Measurements from ENCODE around the gene MIER2. TPM values are rescaled to one million over a fixed set of nuclear protein-coding genes. Genes with fewer than 3 reads are reported as not detected.

Gene MIER2
- polyA plus RNA-seq, 3 donors, result 3.6 to 21.9 (median 6.9) TPM

DNA sequence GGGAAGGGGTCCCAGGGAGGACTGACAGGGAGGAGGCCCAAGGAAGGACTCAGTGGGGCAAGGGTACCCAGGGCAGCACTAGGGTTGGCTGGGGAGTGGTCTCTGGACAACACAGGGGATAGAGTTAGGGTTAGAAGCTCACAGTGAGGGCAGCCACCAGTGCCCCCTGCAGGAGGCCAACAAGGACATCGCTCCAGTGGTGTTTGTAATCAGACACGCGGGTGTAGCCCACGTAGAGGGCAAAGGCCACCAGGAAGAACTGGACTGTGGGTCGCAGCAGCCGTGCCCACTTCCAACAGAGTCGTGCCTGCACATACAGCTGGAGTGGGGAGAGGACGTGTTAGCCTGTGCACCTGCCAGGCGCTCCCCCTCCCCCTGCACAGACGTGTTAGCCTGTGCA lies 62.6 kb downstream of the MIER2 start:
- Histone ChIP-seq H2AFZ (ENCODE audit: insufficient read depth, low read depth, low read length, poor library complexity, severe bottlenecking) (no peak overlapping the region), H3K9me3 (replicated peaks in 1 of 2; ENCODE audit: control insufficient read depth in 1 of 2, insufficient read depth in 1 of 2, low read length in 2 of 2) (no peaks in the 10 kb centered on the region), H3K4me2 (replicated peaks; ENCODE audit: extremely low read depth, low read length, poor library complexity, severe bottlenecking) (no peak overlapping the region), H3K9ac (ENCODE audit: insufficient read depth, low read length, poor library complexity, severe bottlenecking) (no peak overlapping the region), H3K79me2 (ENCODE audit: insufficient read depth, low read length) (no peaks in the 10 kb centered on the region), H3K4me1 (ENCODE audit: control insufficient read depth in 1 of 2, insufficient read depth in 2 of 2, low read length in 2 of 2) (no peaks in the 10 kb centered on the region), H3K4me3 (replicated peaks in 1 of 3; ENCODE audit: low read depth in 2 of 3, low read length in 3 of 3) (no peak overlapping the region), H3K36me3 (replicated peaks in 1 of 2; ENCODE audit: control insufficient read depth in 1 of 2, insufficient read depth in 2 of 2, low read length in 2 of 2) (no peaks in the 10 kb centered on the region), H3K27ac (ENCODE audit: low read depth in 1 of 2, low read length in 2 of 2) (no peak overlapping the region), H3K27me3 (ENCODE audit: control insufficient read depth in 2 of 2, insufficient read depth in 2 of 2, low read length in 2 of 2) (peaks cover 0 to 4% of the 10 kb centered on the region in 2 donors), H4K20me1 (ENCODE audit: insufficient read depth, low read length) (no peaks in the 10 kb centered on the region)
- H3K27me3 Mint-ChIP-seq (ENCODE audit: low read depth in 3 of 3), result peaks cover 10 to 26% (median 13%) of the 10 kb centered on the region in 3 donors
- H3K4me1 Mint-ChIP-seq, result no peaks in the 10 kb centered on the region
- H3K27ac Mint-ChIP-seq, result no peak overlapping the region
- no peak for DNase-seq
- no peak overlapping the region for H3K4me3 Mint-ChIP-seq
- intact Hi-C loops (cut with micrococcal nuclease), result no loop called here
- 67% methylated on average over 4 of the region's 10 CpGs for WGBS (ENCODE audit: insufficient coverage)
- H3K9me3 Mint-ChIP-seq, result peaks cover 0 to 1% (median 0%) of the 10 kb centered on the region in 7 donors
- no peaks in the 10 kb centered on the region for H3K36me3 Mint-ChIP-seq
- TF ChIP-seq, protein P1, sequence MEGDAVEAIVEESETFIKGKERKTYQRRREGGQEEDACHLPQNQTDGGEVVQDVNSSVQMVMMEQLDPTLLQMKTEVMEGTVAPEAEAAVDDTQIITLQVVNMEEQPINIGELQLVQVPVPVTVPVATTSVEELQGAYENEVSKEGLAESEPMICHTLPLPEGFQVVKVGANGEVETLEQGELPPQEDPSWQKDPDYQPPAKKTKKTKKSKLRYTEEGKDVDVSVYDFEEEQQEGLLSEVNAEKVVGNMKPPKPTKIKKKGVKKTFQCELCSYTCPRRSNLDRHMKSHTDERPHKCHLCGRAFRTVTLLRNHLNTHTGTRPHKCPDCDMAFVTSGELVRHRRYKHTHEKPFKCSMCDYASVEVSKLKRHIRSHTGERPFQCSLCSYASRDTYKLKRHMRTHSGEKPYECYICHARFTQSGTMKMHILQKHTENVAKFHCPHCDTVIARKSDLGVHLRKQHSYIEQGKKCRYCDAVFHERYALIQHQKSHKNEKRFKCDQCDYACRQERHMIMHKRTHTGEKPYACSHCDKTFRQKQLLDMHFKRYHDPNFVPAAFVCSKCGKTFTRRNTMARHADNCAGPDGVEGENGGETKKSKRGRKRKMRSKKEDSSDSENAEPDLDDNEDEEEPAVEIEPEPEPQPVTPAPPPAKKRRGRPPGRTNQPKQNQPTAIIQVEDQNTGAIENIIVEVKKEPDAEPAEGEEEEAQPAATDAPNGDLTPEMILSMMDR (IDR thresholded peaks at IDR 0.05), result no peak

GRCh38 chr19:281156-281853 lies 63.3 kb downstream of the MIER2 start:
- Histone ChIP-seq H3K4me3 (replicated peaks in 1 of 3; ENCODE audit: low read depth in 2 of 3, low read length in 3 of 3) (no peak overlapping the region), H3K4me1 (ENCODE audit: control insufficient read depth in 1 of 2, insufficient read depth in 2 of 2, low read length in 2 of 2) (no peaks in the 10 kb centered on the region), H3K4me2 (replicated peaks; ENCODE audit: extremely low read depth, low read length, poor library complexity, severe bottlenecking) (no peak overlapping the region), H3K9me3 (replicated peaks in 1 of 2; ENCODE audit: control insufficient read depth in 1 of 2, insufficient read depth in 1 of 2, low read length in 2 of 2) (no peaks in the 10 kb centered on the region), H3K27me3 (ENCODE audit: control insufficient read depth in 2 of 2, insufficient read depth in 2 of 2, low read length in 2 of 2) (peaks cover 0 to 7% of the 10 kb centered on the region in 2 donors), H3K27ac (ENCODE audit: low read depth in 1 of 2, low read length in 2 of 2) (no peak overlapping the region), H3K79me2 (ENCODE audit: insufficient read depth, low read length) (no peaks in the 10 kb centered on the region), H3K9ac (ENCODE audit: insufficient read depth, low read length, poor library complexity, severe bottlenecking) (peak overlapping the region; percentile 4), H2AFZ (ENCODE audit: insufficient read depth, low read depth, low read length, poor library complexity, severe bottlenecking) (no peak overlapping the region), H3K36me3 (replicated peaks in 1 of 2; ENCODE audit: control insufficient read depth in 1 of 2, insufficient read depth in 2 of 2, low read length in 2 of 2) (no peaks in the 10 kb centered on the region), H4K20me1 (ENCODE audit: insufficient read depth, low read length) (no peaks in the 10 kb centered on the region)
- intact Hi-C loops (cut with micrococcal nuclease), result no loop called here
- no peak overlapping the region for H3K27ac Mint-ChIP-seq
- TF ChIP-seq, protein P1 (IDR thresholded peaks at IDR 0.05), result no peak
- H3K9me3 Mint-ChIP-seq, result peaks cover 0 to 1% (median 0%) of the 10 kb centered on the region in 7 donors
- H3K4me1 Mint-ChIP-seq, result no peaks in the 10 kb centered on the region
- H3K36me3 Mint-ChIP-seq, result no peaks in the 10 kb centered on the region
- peaks cover 14 to 28% (median 14%) of the 10 kb centered on the region in 3 donors for H3K27me3 Mint-ChIP-seq (ENCODE audit: low read depth in 3 of 3)
- peak overlapping the region in 1 of 2 donors; percentile 35 for H3K4me3 Mint-ChIP-seq
- DNase-seq, result no peak
- 84% methylated on average over 15 of the region's 16 CpGs for WGBS (ENCODE audit: insufficient coverage)

Measured in CD14-positive monocyte (primary cell).